Measurements from ENCODE around the gene MOG. TPM values are rescaled to one million over a fixed set of nuclear protein-coding genes. Genes with fewer than 3 reads are reported as not detected.

Gene MOG
- 0.16 TPM in 1 of 2 replicates, not detected in the other for total RNA-seq (2014; rRNA removed; shearing (Covaris generic))

DNA sequence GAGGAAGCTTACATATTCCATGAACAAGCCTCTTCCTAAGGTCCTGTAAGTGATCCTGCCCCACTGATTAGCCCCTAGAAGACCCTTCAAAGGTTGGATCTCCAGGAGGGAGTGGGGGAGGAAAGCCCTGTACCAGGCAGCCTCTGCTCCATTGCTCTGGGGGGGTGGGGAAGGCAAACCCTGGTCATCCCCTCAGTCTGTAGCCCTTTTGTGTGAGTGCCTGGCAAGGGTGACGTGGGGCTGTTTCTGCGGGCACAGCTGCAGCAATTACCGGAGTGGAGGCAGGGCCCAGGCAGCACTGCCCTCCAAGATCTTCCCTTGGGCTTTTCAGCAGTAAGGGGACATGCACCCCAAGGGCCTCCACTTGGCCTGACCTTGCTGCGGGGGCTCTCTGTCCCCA lies at the start of gene MOG:
Gene MOG, plus strand, starts transcription at position 295 of the 400 bp plus-strand sequence. CDS start 118 bp downstream, outside the sequence.

DNA sequence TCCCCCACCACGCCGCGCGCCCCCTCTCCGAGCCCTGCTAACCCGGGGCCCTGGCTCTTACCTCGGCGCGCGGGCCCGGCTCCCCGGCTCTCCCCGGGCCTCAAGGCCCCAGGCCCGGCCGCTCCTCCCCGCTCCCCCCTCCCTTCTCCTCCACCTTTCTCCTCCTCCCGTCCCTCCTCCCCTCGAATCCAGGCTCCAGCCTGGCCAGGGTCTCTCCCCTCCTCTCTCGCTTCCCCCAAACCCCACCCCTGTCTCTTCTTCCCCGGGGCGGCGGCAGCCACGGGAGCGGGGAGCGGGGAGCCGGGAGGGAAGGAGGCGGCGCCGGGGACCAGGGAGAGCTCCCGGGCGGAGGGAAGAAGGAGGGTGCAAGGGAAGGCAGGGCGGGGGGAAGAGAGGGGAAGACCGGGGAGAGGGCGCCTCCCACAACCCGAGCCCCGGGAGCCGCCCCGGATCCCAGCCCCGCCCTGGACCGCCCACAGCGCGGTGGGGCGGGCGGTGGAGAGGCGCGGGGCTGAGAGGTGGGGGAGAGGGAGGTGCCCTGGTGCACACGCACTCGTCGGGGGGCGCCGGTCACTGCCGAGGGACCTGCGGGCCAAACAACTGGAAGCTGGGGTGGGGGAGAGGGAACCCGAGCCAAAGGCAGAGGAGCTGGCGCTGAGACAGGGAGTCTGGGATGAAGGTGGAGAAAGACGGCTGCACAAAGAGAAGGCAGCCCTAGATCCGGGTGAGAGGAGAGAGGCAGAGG lies 23.9 kb upstream of the MOG start, which contains the start of gene GABBR1:
Gene GABBR1, minus strand, starts transcription at position 395 of the 745 bp plus-strand sequence. CDS start 798 bp downstream, outside the sequence.

DNA sequence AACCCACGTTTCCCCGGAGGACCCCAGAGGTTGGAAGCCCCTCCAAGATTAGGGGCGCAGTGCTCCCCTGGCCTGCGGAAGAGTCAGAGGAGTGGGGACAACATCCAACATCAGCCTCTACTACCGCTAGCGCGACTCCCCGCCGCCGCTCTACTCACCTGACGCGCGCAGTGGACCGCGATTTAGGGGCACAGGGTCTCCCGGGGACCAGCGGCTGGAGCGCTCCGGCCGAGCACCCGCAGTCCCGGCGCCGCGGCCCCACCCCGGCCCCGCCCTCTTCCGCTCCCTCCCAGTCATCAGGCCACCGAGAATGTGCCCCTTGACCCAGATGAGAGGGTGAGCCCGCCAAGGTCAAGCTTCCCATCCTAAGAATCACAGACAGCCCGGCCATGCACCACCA lies 24.0 kb downstream of the MOG start, which contains the start of gene ZFP57:
Gene ZFP57, minus strand, starts transcription at position 249 of the 400 bp plus-strand sequence. CDS start 4,149 bp downstream, outside the sequence.

Small RNA genes lying within 50 kb of the gene (small RNA-seq; reads per million reads assigned to genes)
- not detected for gene SUMO2P1

Other genes starting within 250 kb of the MOG start
- gene OR12D1, start 242.2 kb upstream of the MOG start, total RNA-seq (2014; rRNA removed; shearing (Covaris generic)): not detected in 2 replicates
- not detected in 2 replicates for gene OR10C1, start 217.8 kb upstream of the MOG start, total RNA-seq (2014; rRNA removed; shearing (Covaris generic))
- not detected in 2 replicates for gene OR11A1, start 200.0 kb upstream of the MOG start, total RNA-seq (2014; rRNA removed; shearing (Covaris generic))
- gene OR2H1, start 199.9 kb upstream of the MOG start, total RNA-seq (2014; rRNA removed; shearing (Covaris generic)): not detected in 2 replicates
- gene MAS1L, start 169.1 kb upstream of the MOG start, total RNA-seq (2014; rRNA removed; shearing (Covaris generic)): not detected in 2 replicates
- 0.40 and 1.4 TPM in 2 replicates for gene UBD, start 97.4 kb upstream of the MOG start, total RNA-seq (2014; rRNA removed; shearing (Covaris generic))
- not detected in 2 replicates for gene OR2H2, start 72.0 kb upstream of the MOG start, total RNA-seq (2014; rRNA removed; shearing (Covaris generic))
- gene GABBR1, start 23.9 kb upstream of the MOG start, total RNA-seq (2014; rRNA removed; shearing (Covaris generic)): 13.4 and 17.6 TPM in 2 replicates
- not detected in 2 replicates for gene ZFP57, start 24.1 kb downstream of the MOG start, total RNA-seq (2014; rRNA removed; shearing (Covaris generic))
- 16.2 and 18.7 TPM in 2 replicates for gene HLA-F, start 66.3 kb downstream of the MOG start, total RNA-seq (2014; rRNA removed; shearing (Covaris generic))
- not detected in 2 replicates for gene HLA-G, start 170.7 kb downstream of the MOG start, total RNA-seq (2014; rRNA removed; shearing (Covaris generic))

Measured in A375 (cell line).